OCI-LY3 (cell line): Measurements from ENCODE around the gene PADI2.

Experiments used
- CTCF ChIP-seq: fragments of 200-600, 300-600 bp; sonication (generic); IDR thresholded peaks from 2 replicates; pipeline ENCODE4 v1.5.1; 2014; ENCODE audit warnings: antibody characterized with exemption, low read length, low read depth
- EZH2phosphoT487 ChIP-seq: fragments of 200-600 bp; shearing (Covaris generic); IDR thresholded peaks from 2 replicates; pipeline ENCODE4 v1.6.1; 2018; ENCODE audit warnings: antibody characterized with exemption, mixed run types, low read depth

GRCh38 chr1:17168091-17168876 is 49.0 kb upstream of the PADI2 start:
- TF ChIP-seq CTCF (no peak), EZH2phosphoT487 (no peak)
